ENCODE measurements around the gene CLIC4.
"Not testable (repeated sequence)": the region's sequence is repeated elsewhere in the genome, so short reads cannot be mapped to it uniquely, and the experiment has no call there.

The CLIC4 gene

DNA sequence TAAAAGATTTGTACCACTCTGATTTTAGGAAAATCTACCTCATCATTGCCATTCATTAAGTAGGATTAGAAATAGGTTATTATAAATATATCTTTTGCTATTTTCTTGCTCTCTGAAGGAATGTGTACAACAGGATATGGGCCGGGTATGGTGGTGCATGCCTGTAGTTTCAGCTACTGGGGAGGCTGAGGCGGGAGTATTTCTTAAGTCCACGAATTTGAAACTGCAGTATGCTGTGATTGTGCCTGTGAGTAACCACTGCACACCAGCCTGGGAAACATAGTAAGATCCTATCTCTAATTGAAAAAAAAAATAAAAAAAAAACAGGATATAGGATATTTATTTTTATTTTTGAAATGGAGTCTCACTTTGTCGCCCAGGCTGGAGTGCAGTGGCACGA, 50.0 kb downstream of the CLIC4 start:
- no peaks in the 10 kb centered on the region for H3K36me3 ChIP-seq

DNA sequence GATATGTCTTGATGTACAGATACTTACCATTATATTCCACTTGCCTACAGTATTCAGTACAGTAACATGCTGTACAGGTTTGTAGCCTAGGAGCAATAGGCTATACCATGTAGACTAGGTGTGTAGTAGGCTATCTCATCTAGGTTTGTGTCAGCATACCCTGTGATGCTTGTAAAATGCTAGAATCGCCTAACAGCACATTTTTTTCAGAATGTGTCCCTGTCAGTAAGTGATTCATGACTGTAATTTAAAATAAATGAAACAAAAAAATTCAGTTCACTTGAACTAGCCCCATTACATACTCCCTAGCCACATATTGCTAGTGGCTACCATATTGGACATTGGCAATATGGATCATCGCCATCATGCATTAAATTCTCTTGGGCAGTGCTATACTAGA, 51.3 kb downstream of the CLIC4 start:
- Histone ChIP-seq H3K27me3 (no peaks in the 10 kb centered on the region), H3K9me3 (no peaks in the 10 kb centered on the region), H3K4me3 (ENCODE audit: low read depth in 1 of 2, low read length in 1 of 2) (no peak overlapping the region), H3K27ac (no peak overlapping the region), H3K36me3 (no peaks in the 10 kb centered on the region), H3K4me1 (ENCODE audit: control insufficient read depth in 1 of 2, insufficient read depth in 1 of 2, low read depth in 1 of 2, low read length in 1 of 2) (no peaks in the 10 kb centered on the region)
- TF ChIP-seq, protein P1, sequence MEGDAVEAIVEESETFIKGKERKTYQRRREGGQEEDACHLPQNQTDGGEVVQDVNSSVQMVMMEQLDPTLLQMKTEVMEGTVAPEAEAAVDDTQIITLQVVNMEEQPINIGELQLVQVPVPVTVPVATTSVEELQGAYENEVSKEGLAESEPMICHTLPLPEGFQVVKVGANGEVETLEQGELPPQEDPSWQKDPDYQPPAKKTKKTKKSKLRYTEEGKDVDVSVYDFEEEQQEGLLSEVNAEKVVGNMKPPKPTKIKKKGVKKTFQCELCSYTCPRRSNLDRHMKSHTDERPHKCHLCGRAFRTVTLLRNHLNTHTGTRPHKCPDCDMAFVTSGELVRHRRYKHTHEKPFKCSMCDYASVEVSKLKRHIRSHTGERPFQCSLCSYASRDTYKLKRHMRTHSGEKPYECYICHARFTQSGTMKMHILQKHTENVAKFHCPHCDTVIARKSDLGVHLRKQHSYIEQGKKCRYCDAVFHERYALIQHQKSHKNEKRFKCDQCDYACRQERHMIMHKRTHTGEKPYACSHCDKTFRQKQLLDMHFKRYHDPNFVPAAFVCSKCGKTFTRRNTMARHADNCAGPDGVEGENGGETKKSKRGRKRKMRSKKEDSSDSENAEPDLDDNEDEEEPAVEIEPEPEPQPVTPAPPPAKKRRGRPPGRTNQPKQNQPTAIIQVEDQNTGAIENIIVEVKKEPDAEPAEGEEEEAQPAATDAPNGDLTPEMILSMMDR (IDR thresholded peaks at IDR 0.05), result no peak

More for the DNA sequence above, 50.0 kb downstream of the CLIC4 start:
- no peaks in the 10 kb centered on the region for H3K27me3 ChIP-seq
- no peak overlapping the region for H3K4me3 ChIP-seq (ENCODE audit: low read depth in 1 of 2, low read length in 1 of 2)
- H3K4me1 ChIP-seq (ENCODE audit: control insufficient read depth in 1 of 2, insufficient read depth in 1 of 2, low read depth in 1 of 2, low read length in 1 of 2), result no peaks in the 10 kb centered on the region
- H3K27ac ChIP-seq, result no peak overlapping the region
- H3K9me3 ChIP-seq, result no peaks in the 10 kb centered on the region
- TF ChIP-seq, protein P1 (IDR thresholded peaks at IDR 0.05), result no peak

DNA sequence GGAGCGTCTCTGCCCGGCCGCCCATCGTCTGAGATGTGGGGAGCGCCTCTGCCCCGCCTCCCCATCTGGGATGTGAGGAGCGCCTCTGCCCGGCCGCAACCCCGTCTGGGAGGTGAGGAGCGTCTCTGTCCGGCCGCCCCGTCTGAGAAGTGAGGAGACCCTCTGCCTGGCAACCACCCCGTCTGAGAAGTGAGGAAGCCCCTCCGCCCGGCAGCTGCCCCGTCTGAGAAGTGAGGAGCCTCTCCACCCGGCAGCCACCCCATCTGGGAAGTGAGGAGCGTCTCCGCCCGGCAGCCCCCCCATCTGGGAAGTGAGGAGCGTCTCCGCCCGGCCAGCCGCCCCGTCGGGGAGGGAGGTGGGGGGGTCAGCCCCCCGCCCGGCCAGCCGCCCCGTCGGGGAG, 54.0 kb downstream of the CLIC4 start:
- not testable (repeated sequence) for H3K4me1 ChIP-seq (ENCODE audit: control insufficient read depth in 1 of 2, insufficient read depth in 1 of 2, low read depth in 1 of 2, low read length in 1 of 2); H3K9me3 ChIP-seq; H3K27me3 ChIP-seq; H3K27ac ChIP-seq; H3K36me3 ChIP-seq; H3K4me3 ChIP-seq (ENCODE audit: low read depth in 1 of 2, low read length in 1 of 2)

DNA sequence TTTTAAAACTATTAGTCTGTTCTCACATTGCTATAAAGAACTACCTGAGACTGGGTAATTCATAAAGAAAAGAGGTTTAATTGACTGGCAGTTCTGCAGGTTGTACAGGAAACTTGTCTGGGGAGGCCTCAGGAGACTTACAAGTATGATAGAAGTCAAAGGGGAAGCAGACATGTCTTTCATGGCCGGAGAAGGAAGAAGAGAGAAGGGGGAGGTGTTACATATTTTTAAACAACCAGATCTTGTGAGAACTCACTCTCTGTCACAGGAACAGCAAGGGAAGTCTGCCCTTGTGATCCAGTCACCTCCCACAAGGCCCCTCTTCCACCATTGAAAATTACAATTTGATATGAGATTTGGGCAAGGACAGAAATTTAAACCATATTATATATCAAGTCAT, 55.9 kb downstream of the CLIC4 start:
- Histone ChIP-seq H3K9me3 (no peaks in the 10 kb centered on the region), H3K36me3 (no peaks in the 10 kb centered on the region), H3K4me3 (ENCODE audit: low read depth in 1 of 2, low read length in 1 of 2) (no peak overlapping the region), H3K4me1 (ENCODE audit: control insufficient read depth in 1 of 2, insufficient read depth in 1 of 2, low read depth in 1 of 2, low read length in 1 of 2) (no peaks in the 10 kb centered on the region), H3K27me3 (no peaks in the 10 kb centered on the region), H3K27ac (no peak overlapping the region)
- TF ChIP-seq, protein P1 (IDR thresholded peaks at IDR 0.05), result no peak

DNA sequence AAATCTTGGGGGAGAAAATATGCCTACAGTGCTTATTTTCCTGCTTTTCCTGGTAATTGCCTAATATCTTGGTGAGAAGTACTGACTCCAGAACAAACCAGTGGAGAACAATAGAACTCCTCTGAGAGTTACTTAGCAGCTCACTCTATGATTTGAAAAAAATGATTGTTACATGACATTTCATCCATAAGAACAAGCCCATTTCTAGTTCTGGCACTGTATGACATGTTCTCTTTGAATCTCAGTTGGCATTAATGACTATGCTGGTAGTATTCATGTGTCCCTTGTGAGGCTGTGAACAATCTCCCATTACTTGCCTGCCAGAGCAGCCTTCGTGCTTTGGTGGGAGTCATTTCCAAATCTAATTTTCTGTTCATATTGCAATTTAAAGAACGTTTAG, 58.0 kb downstream of the CLIC4 start:
- Histone ChIP-seq H3K9me3 (no peaks in the 10 kb centered on the region), H3K27ac (no peak overlapping the region), H3K4me1 (ENCODE audit: control insufficient read depth in 1 of 2, insufficient read depth in 1 of 2, low read depth in 1 of 2, low read length in 1 of 2) (no peaks in the 10 kb centered on the region), H3K27me3 (no peaks in the 10 kb centered on the region), H3K4me3 (ENCODE audit: low read depth in 1 of 2, low read length in 1 of 2) (no peak overlapping the region), H3K36me3 (no peaks in the 10 kb centered on the region)
- TF ChIP-seq, protein P1 (IDR thresholded peaks at IDR 0.05), result no peak

DNA sequence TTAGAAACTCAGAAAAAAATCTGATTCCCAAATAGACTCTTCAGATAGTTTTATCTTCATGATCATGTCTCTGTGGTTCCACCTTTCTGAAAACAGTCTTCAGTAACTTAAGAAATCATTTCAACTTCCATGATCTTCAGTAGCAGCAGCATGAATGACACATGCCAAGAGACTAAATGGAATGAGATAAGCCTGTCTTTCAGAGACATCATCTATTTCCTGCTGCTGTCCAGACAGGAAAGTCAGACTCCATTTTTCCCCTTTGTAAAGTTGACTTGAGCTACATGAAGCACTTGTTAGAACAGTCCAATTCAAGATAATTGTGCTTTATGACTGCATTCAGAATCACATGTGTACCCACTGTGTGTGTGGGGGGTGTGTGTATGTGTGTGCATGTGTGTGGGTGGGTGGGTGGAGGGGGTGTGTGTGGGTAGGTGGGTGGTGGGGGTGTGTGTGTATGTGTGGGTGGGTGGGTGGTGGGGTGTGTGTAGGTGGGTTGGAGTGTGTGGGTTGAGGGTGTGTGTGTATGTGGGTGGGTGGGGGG, 58.8 kb downstream of the CLIC4 start:
- Histone ChIP-seq H3K36me3 (no peaks in the 10 kb centered on the region), H3K27ac (no peak overlapping the region), H3K4me1 (ENCODE audit: control insufficient read depth in 1 of 2, insufficient read depth in 1 of 2, low read depth in 1 of 2, low read length in 1 of 2) (no peaks in the 10 kb centered on the region), H3K9me3 (no peaks in the 10 kb centered on the region), H3K27me3 (no peaks in the 10 kb centered on the region), H3K4me3 (ENCODE audit: low read depth in 1 of 2, low read length in 1 of 2) (no peak overlapping the region)
- TF ChIP-seq, protein P1 (IDR thresholded peaks at IDR 0.05), result no peak

Data from neutrophil (primary cell).